Panc1 (cell line): ENCODE measurements around the gene POLR3GL. TPM values are rescaled to one million over a fixed set of nuclear protein-coding genes. Genes with fewer than 3 reads are reported as not detected.

Experiments
- ATAC-seq: fragments of 200-7000 bp; cut with Tn5 transposase; 2 replicates; pipeline ENCODE4 v1.9.1; 2020; ENCODE audit warnings: mild to moderate bottlenecking, moderate library complexity
- BruUV-seq: library from RNA; stranded (reverse); fragments of 400-500 nt; replicated peaks from 2 replicates; lab custom pipeline; 2021; lab: Mats Ljungman, UMichigan
- CTCF ChIA-PET: fragments of 300-600 bp; sonication (Branson Sonifier 250); formaldehyde crosslinking; loops from one replicate; lab custom pipeline; 2022; ENCODE audit warnings: antibody characterized with exemption; lab: Charles Lee
- POLR2A ChIA-PET: fragments of 300-600 bp; sonication (Branson Sonifier 250); formaldehyde crosslinking; loops from one replicate; lab custom pipeline; 2022; ENCODE audit warnings: antibody characterized with exemption; lab: Charles Lee
- DNase-seq: peaks from one replicate; pipeline ENCODE4 v3.0.0-alpha.2; 2010; ENCODE audit warnings: low read depth, low spot score
- H3K27ac ChIP-seq: 2 replicates; pipeline ENCODE4 v1.5.1; 2011; ENCODE audit warnings: mild to moderate bottlenecking, low read length, inconsistent platforms
- H3K27me3 ChIP-seq: fragments of 200-500 bp; sonication (Bioruptor generic); 2 replicates; pipeline ENCODE4 v1.6.0; 2014; ENCODE audit warnings: low read length, inconsistent platforms; ENCODE audit not compliant: control insufficient read depth, insufficient read depth
- H3K36me3 ChIP-seq: fragments of 200-500 bp; sonication (Bioruptor generic); 2 replicates; pipeline ENCODE4 v1.5.1; 2014; ENCODE audit warnings: inconsistent platforms, mild to moderate bottlenecking, low read length, moderate library complexity; ENCODE audit not compliant: control insufficient read depth, insufficient read depth
- H3K4me1 ChIP-seq: 2 replicates; pipeline ENCODE4 v1.5.1; 2011; ENCODE audit warnings: inconsistent platforms, mild to moderate bottlenecking, low read length, moderate library complexity; ENCODE audit not compliant: control insufficient read depth, insufficient read depth
- H3K4me3 ChIP-seq, 2 experiments: 2 replicates each; pipeline ENCODE4 v1.5.1; 2011 to 2012; ENCODE audit warnings: low read depth in 2 of 2, low read length in 2 of 2, mild to moderate bottlenecking in 2 of 2, inconsistent platforms in 1 of 2, moderate library complexity in 1 of 2
- H3K9me3 ChIP-seq: fragments of 200-500 bp; sonication (Bioruptor generic); 2 replicates; pipeline ENCODE4 v1.5.1; 2014; ENCODE audit warnings: low read depth, mild to moderate bottlenecking, inconsistent platforms, low read length, moderate library complexity; ENCODE audit not compliant: control insufficient read depth, insufficient read depth
- CTCF ChIP-seq: fragments of 450-650 bp; IDR thresholded peaks from 2 replicates; pipeline ENCODE4 v1.5.1; 2017; ENCODE audit warnings: mild to moderate bottlenecking
- POLR2AphosphoS5 ChIP-seq: IDR thresholded peaks from 2 replicates; pipeline ENCODE4 v1.6.1; 2012; ENCODE audit warnings: mild to moderate bottlenecking, low read depth, low read length, moderate library complexity
- REST ChIP-seq, 2 experiments: IDR thresholded peaks; 2 replicates each; pipeline ENCODE4 v1.6.1; 2011 to 2012; ENCODE audit warnings: low read depth in 2 of 2, control low read depth in 1 of 2, low read length in 1 of 2, mild to moderate bottlenecking in 1 of 2, moderate library complexity in 1 of 2; ENCODE audit not compliant: insufficient read depth in 1 of 2
- SIN3A ChIP-seq: IDR thresholded peaks from 2 replicates; pipeline ENCODE4 v1.6.1; 2012; ENCODE audit warnings: low read depth, mild to moderate bottlenecking, low read length, moderate library complexity, borderline replicate concordance; ENCODE audit not compliant: insufficient read depth
- TCF7L2 ChIP-seq: IDR thresholded peaks from 2 replicates; pipeline ENCODE4 v1.6.1; 2011; ENCODE audit warnings: mild to moderate bottlenecking, low read depth, low read length, inconsistent platforms
- in situ Hi-C: cut with HindIII; loops from 2 replicates; pipeline ENCODE4 v1.10.0; 2016; ENCODE audit warnings: low sequenced_read_pairs, low pct_unique_long_range_greater_than_20kb
- intact Hi-C: fragments of 100-400 bp; cut with micrococcal nuclease; formaldehyde crosslinking; loops from one replicate; pipeline ENCODE4 v1.10.0; 2022; ENCODE audit not compliant: unreplicated experiment
- total RNA-seq: library from RNA; stranded (reverse); gene quantifications from one replicate; pipeline ENCODE4 v1.2.1, GENCODE V29; 2021; ENCODE audit not compliant: unreplicated experiment

The POLR3GL gene
- total RNA-seq, 1 experiment from 2014 or later: 14.9 TPM

GRCh38 chr1:145994391-145995120 lies 30.1 kb downstream of the POLR3GL start:
- H3K4me1 ChIP-seq: peaks cover 14% of the 10 kb centered on the region
- no peak for DNase-seq
- H3K9me3 ChIP-seq: no peaks in the 10 kb centered on the region
- H3K27ac ChIP-seq: no peak overlapping the region
- no peaks in the 10 kb centered on the region; the same call in 1 of the 2 replicates for H3K27me3 ChIP-seq
- ATAC-seq: no peak
- in situ Hi-C loops: no loop called here
- ChIA-PET CTCF (interaction anchor here (0.6 kb wide), 1 partner anchor 149 kb away, joined by 5 read pairs; the partner anchor contains the start of gene NUDT17), POLR2A (no interaction called here)
- peak overlapping the region; percentile 61 to 73; a peak in 3 of 4 replicates for H3K4me3 ChIP-seq
- no peak for TF ChIP-seq CTCF
- no peak for TF ChIP-seq SIN3A
- TF ChIP-seq POLR2AphosphoS5: no peak
- no peak for TF ChIP-seq TCF7L2
- no peak for TF ChIP-seq REST (IDR thresholded peaks at IDR 0.05; ENCODE audit: insufficient read depth in 1 of 2, low read depth in 2 of 2, low read length in 1 of 2)
- peaks cover 2% of the 10 kb centered on the region; the same call in 1 of the 2 replicates for H3K36me3 ChIP-seq
- intact Hi-C loops: no loop called here
- TSS peak; percentile 73 for BruUV-seq

- Histone ChIP-seq H3K9me3 (no peaks in the 10 kb centered on the region), H3K4me1 (peaks cover 16% of the 10 kb centered on the region), H3K27ac (peak overlapping the region; percentile 84), H3K4me3 (peak overlapping the region; percentile 61 to 73), H3K27me3 (no peaks in the 10 kb centered on the region; the same call in 1 of the 2 replicates), H3K36me3 (peaks cover 2% of the 10 kb centered on the region; the same call in 1 of the 2 replicates)
- in situ Hi-C loops (no loop called here), intact Hi-C loops (no loop called here)
- ATAC-seq: no peak
- no peak for DNase-seq
- CTCF ChIA-PET: no interaction called here
- TF ChIP-seq CTCF: no peak
- TF ChIP-seq SIN3A: no peak
- no peak for TF ChIP-seq REST (IDR thresholded peaks at IDR 0.05; ENCODE audit: insufficient read depth in 1 of 2, low read depth in 2 of 2, low read length in 1 of 2)
- TF ChIP-seq TCF7L2: no peak
- no peak for TF ChIP-seq POLR2AphosphoS5
- BruUV-seq: no TSS peak
- POLR2A ChIA-PET: no interaction called here
These were observed 30.8 kb downstream of the POLR3GL start for GRCh38 chr1:145995148-145995881.
